Gastrocnemius medialis (tissue), 4 donors: ENCODE measurements around the gene WDR17. TPM values are rescaled to one million over a fixed set of nuclear protein-coding genes. Genes with fewer than 3 reads are reported as not detected.

Experiments
- ATAC-seq, 2 donors: fragments of 150-250 bp; one replicate each; pipeline ENCODE4 v1.9.1; 2016
- DNase-seq, 2 donors: peaks; one replicate each; pipeline ENCODE4 v3.0.0-alpha.2; 2019
- H3K27ac ChIP-seq, 4 donors: fragments of 200-600 bp; sonication (generic); 1 replicate in 1 of 4; 2 replicates in 3 of 4; pipeline ENCODE4 v1.5.1; 2016 to 2018; ENCODE audit warnings: mild to moderate bottlenecking in 2 of 4, moderate library complexity in 1 of 4
- H3K27me3 ChIP-seq, 3 donors: fragments of 200-600 bp; sonication (generic) in 2 of 3; 1 replicate in 1 of 3; 2 replicates in 2 of 3; pipeline versions ENCODE4 v1.5.1 to v1.6.0; 2016 to 2019; ENCODE audit warnings: mild to moderate bottlenecking in 1 of 3, moderate library complexity in 1 of 3
- H3K36me3 ChIP-seq, 2 donors: fragments of 200-600 bp; sonication (generic) in 1 of 2; one replicate each; pipeline ENCODE4 v1.5.1; 2017 to 2018
- H3K4me1 ChIP-seq, 2 donors: fragments of 200-600 bp; sonication (generic) in 1 of 2; one replicate each; pipeline ENCODE4 v1.5.1; 2016 to 2017; ENCODE audit warnings: mild to moderate bottlenecking in 2 of 2
- H3K4me3 ChIP-seq, 4 donors: fragments of 200-600 bp; sonication (generic) in 3 of 4; 1 replicate in 1 of 4; 2 replicates in 3 of 4; pipeline ENCODE4 v1.5.1; 2016 to 2019; ENCODE audit warnings: mild to moderate bottlenecking in 2 of 4
- H3K9me3 ChIP-seq, 3 donors: fragments of 200-600 bp; sonication (generic) in 2 of 3; 1 replicate in 1 of 3; 2 replicates in 2 of 3; pipeline ENCODE4 v1.5.1; 2016 to 2019
- POLR2A ChIP-seq, 2 donors: fragments of 450-650 bp; IDR thresholded peaks; one replicate each; pipeline ENCODE4 v1.6.1; 2017; ENCODE audit warnings: antibody characterized with exemption in 2 of 2, mild to moderate bottlenecking in 2 of 2, moderate library complexity in 2 of 2
- in situ Hi-C, 4 donors: fragments of 200-750 bp; cut with MboI; loops; one replicate each; pipeline versions ENCODE4 v1.15.0 to v1.8.0; 2017; ENCODE audit warnings: low sequenced_read_pairs in 4 of 4
- intact Hi-C: fragments of 100-400 bp; cut with DNase I; formaldehyde crosslinking; loops from one replicate; pipeline ENCODE4 v1.15.1; 2023; ENCODE audit warnings: low total_unique reads
- total RNA-seq, 4 donors: library from RNA; depleted of rRNA; stranded (reverse); fragments of >200 nt; gene quantifications; one replicate each; pipeline versions ENCODE4 v1.1.0 to v1.2.3, GENCODE V29; 2016
- TF ChIP-seq, protein P1 (sequence below), 5 experiments: fragments of 450-650 bp in 3 of 5; fragments of 200-600 bp in 2 of 5; sonication (generic) in 2 of 5; IDR thresholded peaks in 4 of 5; conservative IDR thresholded peaks in 1 of 5; 1 replicate in 4 of 5; 2 replicates in 1 of 5; pipeline ENCODE4 v1.5.1; 2016 to 2019; ENCODE audit warnings: antibody characterized with exemption in 5 of 5, mild to moderate bottlenecking in 3 of 5, moderate library complexity in 3 of 5

The WDR17 gene
- total RNA-seq, 4 donors from 2014 or later: 0.10 to 0.36 (median 0.14) TPM

DNA sequence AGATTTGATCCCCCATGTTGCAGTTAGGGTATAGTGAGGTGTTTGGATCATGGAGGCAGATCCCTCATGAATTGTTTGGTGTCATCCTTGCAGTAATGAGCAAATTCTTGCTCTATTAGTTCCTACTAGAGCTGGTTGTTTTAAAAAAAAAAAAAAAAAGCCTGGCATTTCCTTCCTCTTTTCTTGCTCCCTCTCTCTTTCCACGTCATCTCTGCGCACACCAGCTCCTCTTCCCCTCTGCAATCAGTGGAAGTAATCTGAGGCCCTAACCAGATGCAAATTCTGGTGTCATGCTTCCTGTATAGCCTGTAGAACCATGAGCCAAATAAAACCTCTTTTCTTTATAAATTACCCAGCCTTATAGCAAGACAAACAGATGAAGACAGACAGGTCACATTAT, 24.5 kb downstream of the WDR17 start:
- no peaks in the 10 kb centered on the region for H3K4me1 ChIP-seq
- H3K36me3 ChIP-seq: no peaks in the 10 kb centered on the region
- in situ Hi-C loops (no loop called here), intact Hi-C loops (no loop called here)
- TF ChIP-seq POLR2A (IDR thresholded peaks at IDR 0.05): no peak
- TF ChIP-seq, protein P1, sequence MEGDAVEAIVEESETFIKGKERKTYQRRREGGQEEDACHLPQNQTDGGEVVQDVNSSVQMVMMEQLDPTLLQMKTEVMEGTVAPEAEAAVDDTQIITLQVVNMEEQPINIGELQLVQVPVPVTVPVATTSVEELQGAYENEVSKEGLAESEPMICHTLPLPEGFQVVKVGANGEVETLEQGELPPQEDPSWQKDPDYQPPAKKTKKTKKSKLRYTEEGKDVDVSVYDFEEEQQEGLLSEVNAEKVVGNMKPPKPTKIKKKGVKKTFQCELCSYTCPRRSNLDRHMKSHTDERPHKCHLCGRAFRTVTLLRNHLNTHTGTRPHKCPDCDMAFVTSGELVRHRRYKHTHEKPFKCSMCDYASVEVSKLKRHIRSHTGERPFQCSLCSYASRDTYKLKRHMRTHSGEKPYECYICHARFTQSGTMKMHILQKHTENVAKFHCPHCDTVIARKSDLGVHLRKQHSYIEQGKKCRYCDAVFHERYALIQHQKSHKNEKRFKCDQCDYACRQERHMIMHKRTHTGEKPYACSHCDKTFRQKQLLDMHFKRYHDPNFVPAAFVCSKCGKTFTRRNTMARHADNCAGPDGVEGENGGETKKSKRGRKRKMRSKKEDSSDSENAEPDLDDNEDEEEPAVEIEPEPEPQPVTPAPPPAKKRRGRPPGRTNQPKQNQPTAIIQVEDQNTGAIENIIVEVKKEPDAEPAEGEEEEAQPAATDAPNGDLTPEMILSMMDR (IDR thresholded peaks at IDR 0.05 in 4 of 5, conservative IDR thresholded peaks at IDR 0.05 in 1 of 5): no peak
- no peak overlapping the region for H3K4me3 ChIP-seq
- ATAC-seq: no peak
- H3K27me3 ChIP-seq: no peaks in the 10 kb centered on the region
- no peak overlapping the region for H3K27ac ChIP-seq
- DNase-seq: peak in 1 of 2 donors; percentile 12
- H3K9me3 ChIP-seq: no peaks in the 10 kb centered on the region

DNA sequence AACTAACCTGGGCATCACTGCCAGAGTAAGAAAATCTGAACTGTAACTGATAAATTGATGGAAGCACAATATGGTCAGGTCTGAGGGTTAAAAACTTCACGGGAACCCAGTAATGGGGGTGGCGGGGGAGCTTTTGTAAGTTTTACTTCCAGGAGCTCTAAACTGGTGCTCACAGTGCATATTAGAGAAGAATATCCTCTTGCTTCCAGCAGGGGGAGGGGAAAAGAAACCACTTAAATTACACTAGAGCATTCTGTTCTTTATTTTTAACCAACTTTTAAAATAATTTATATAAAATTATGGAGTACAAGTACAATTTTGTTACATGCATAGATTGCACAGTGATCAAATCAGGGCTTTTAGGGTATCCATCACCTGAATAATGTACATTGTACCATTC, 33.7 kb downstream of the WDR17 start:
- intact Hi-C loops (no loop called here), in situ Hi-C loops (no loop called here)
- ATAC-seq (no peak), DNase-seq (no peak)
- Histone ChIP-seq H3K4me1 (no peaks in the 10 kb centered on the region), H3K4me3 (no peak overlapping the region), H3K27ac (no peak overlapping the region), H3K9me3 (no peaks in the 10 kb centered on the region), H3K36me3 (no peaks in the 10 kb centered on the region), H3K27me3 (no peaks in the 10 kb centered on the region)
- no peak for TF ChIP-seq POLR2A (IDR thresholded peaks at IDR 0.05)
- TF ChIP-seq, protein P1 (IDR thresholded peaks at IDR 0.05 in 4 of 5, conservative IDR thresholded peaks at IDR 0.05 in 1 of 5): no peak

- intact Hi-C loops: no loop called here
- no peak for ATAC-seq
- no peaks in the 10 kb centered on the region for H3K9me3 ChIP-seq
Measured at GRCh38 chr4:176102414-176103063, 36.9 kb downstream of the WDR17 start.

GRCh38 chr4:176107695-176108094, 42.1 kb downstream of the WDR17 start:
- ATAC-seq (no peak), DNase-seq (no peak)
- Histone ChIP-seq H3K27me3 (no peaks in the 10 kb centered on the region), H3K4me3 (no peak overlapping the region), H3K27ac (no peak overlapping the region), H3K36me3 (no peaks in the 10 kb centered on the region), H3K4me1 (no peaks in the 10 kb centered on the region), H3K9me3 (no peaks in the 10 kb centered on the region)
- TF ChIP-seq, protein P1 (IDR thresholded peaks at IDR 0.05 in 4 of 5, conservative IDR thresholded peaks at IDR 0.05 in 1 of 5): no peak
- no peak for TF ChIP-seq POLR2A (IDR thresholded peaks at IDR 0.05)
- in situ Hi-C loops (no loop called here), intact Hi-C loops (no loop called here)

More at GRCh38 chr4:176102414-176103063, 36.9 kb downstream of the WDR17 start:
- H3K27me3 ChIP-seq: no peaks in the 10 kb centered on the region
- no peaks in the 10 kb centered on the region for H3K4me1 ChIP-seq
- no peak for DNase-seq
- H3K36me3 ChIP-seq: no peaks in the 10 kb centered on the region
- in situ Hi-C loops: no loop called here
- no peak overlapping the region for H3K27ac ChIP-seq
- TF ChIP-seq, protein P1 (IDR thresholded peaks at IDR 0.05 in 4 of 5, conservative IDR thresholded peaks at IDR 0.05 in 1 of 5): no peak
- TF ChIP-seq POLR2A (IDR thresholded peaks at IDR 0.05): no peak
- H3K4me3 ChIP-seq: no peak overlapping the region
